ENCODE data around the gene MDM1. TPM values are rescaled to one million over a fixed set of nuclear protein-coding genes. Genes with fewer than 3 reads are reported as not detected.

Gene MDM1
- total and polyA plus RNA-seq, 2 donors = 27.6 to 28.5 TPM

GRCh38 chr12:68263366-68263765 lies 68.8 kb downstream of the MDM1 start:
- Histone ChIP-seq H3K27ac (ENCODE audit: low read depth in 1 of 2, low read length in 1 of 2) (no peak overlapping the region), H3K36me3 (ENCODE audit: control insufficient read depth in 2 of 2, insufficient read depth in 2 of 2, low read length in 1 of 2) (no peaks in the 10 kb centered on the region), H3K4me1 (ENCODE audit: control insufficient read depth in 2 of 2, insufficient read depth in 2 of 2, low read length in 2 of 2) (no peaks in the 10 kb centered on the region), H3K27me3 (ENCODE audit: control insufficient read depth in 2 of 2, insufficient read depth in 1 of 2, low read length in 1 of 2) (no peaks in the 10 kb centered on the region), H3K9me3 (ENCODE audit: control insufficient read depth in 2 of 2, insufficient read depth in 1 of 2, low read length in 1 of 2) (no peaks in the 10 kb centered on the region), H3K4me3 (ENCODE audit: low read length in 2 of 2) (no peak overlapping the region)
- 100% methylated on average over 1 of the region's 1 CpG for WGBS
- no peak for DNase-seq (ENCODE audit: low read depth in 6 of 9, low spot score in 9 of 9)

- Histone ChIP-seq H3K27ac (ENCODE audit: low read depth in 1 of 2, low read length in 1 of 2) (no peak overlapping the region), H3K9me3 (ENCODE audit: control insufficient read depth in 2 of 2, insufficient read depth in 1 of 2, low read length in 1 of 2) (no peaks in the 10 kb centered on the region), H3K4me1 (ENCODE audit: control insufficient read depth in 2 of 2, insufficient read depth in 2 of 2, low read length in 2 of 2) (no peaks in the 10 kb centered on the region), H3K36me3 (ENCODE audit: control insufficient read depth in 2 of 2, insufficient read depth in 2 of 2, low read length in 1 of 2) (no peaks in the 10 kb centered on the region), H3K27me3 (ENCODE audit: control insufficient read depth in 2 of 2, insufficient read depth in 1 of 2, low read length in 1 of 2) (no peaks in the 10 kb centered on the region), H3K4me3 (ENCODE audit: low read length in 2 of 2) (no peak overlapping the region)
- DNase-seq (ENCODE audit: low read depth in 6 of 9, low spot score in 9 of 9) = no peak
Observed at GRCh38 chr12:68261896-68262295, 70.3 kb downstream of the MDM1 start.

- Histone ChIP-seq H3K27me3 (ENCODE audit: control insufficient read depth in 2 of 2, insufficient read depth in 1 of 2, low read length in 1 of 2) (no peaks in the 10 kb centered on the region), H3K9me3 (ENCODE audit: control insufficient read depth in 2 of 2, insufficient read depth in 1 of 2, low read length in 1 of 2) (no peaks in the 10 kb centered on the region), H3K27ac (ENCODE audit: low read depth in 1 of 2, low read length in 1 of 2) (no peak overlapping the region), H3K4me3 (ENCODE audit: low read length in 2 of 2) (no peak overlapping the region), H3K36me3 (ENCODE audit: control insufficient read depth in 2 of 2, insufficient read depth in 2 of 2, low read length in 1 of 2) (no peaks in the 10 kb centered on the region), H3K4me1 (ENCODE audit: control insufficient read depth in 2 of 2, insufficient read depth in 2 of 2, low read length in 2 of 2) (no peaks in the 10 kb centered on the region)
- WGBS = 97% methylated on average over 3 of the region's 3 CpGs
- no peak for DNase-seq (ENCODE audit: low read depth in 6 of 9, low spot score in 9 of 9)
Observed at GRCh38 chr12:68260153-68260552, 72.0 kb downstream of the MDM1 start.

- Histone ChIP-seq H3K4me3 (ENCODE audit: low read length in 2 of 2) (no peak overlapping the region), H3K27me3 (ENCODE audit: control insufficient read depth in 2 of 2, insufficient read depth in 1 of 2, low read length in 1 of 2) (no peaks in the 10 kb centered on the region), H3K36me3 (ENCODE audit: control insufficient read depth in 2 of 2, insufficient read depth in 2 of 2, low read length in 1 of 2) (no peaks in the 10 kb centered on the region), H3K4me1 (ENCODE audit: control insufficient read depth in 2 of 2, insufficient read depth in 2 of 2, low read length in 2 of 2) (no peaks in the 10 kb centered on the region), H3K27ac (ENCODE audit: low read depth in 1 of 2, low read length in 1 of 2) (no peak overlapping the region), H3K9me3 (ENCODE audit: control insufficient read depth in 2 of 2, insufficient read depth in 1 of 2, low read length in 1 of 2) (no peaks in the 10 kb centered on the region)
- WGBS = 40% methylated on average over 3 of the region's 3 CpGs
- no peak for DNase-seq (ENCODE audit: low read depth in 6 of 9, low spot score in 9 of 9)
Observed at GRCh38 chr12:68259318-68259940, 72.7 kb downstream of the MDM1 start.

- 93% methylated on average over 7 of the region's 7 CpGs for WGBS
- Histone ChIP-seq H3K9me3 (ENCODE audit: control insufficient read depth in 2 of 2, insufficient read depth in 1 of 2, low read length in 1 of 2) (no peaks in the 10 kb centered on the region), H3K27ac (ENCODE audit: low read depth in 1 of 2, low read length in 1 of 2) (no peak within 1 kb of the TSS), H3K4me3 (ENCODE audit: low read length in 2 of 2) (no peak within 1 kb of the TSS), H3K27me3 (ENCODE audit: control insufficient read depth in 2 of 2, insufficient read depth in 1 of 2, low read length in 1 of 2) (no peaks in the 10 kb centered on the region), H3K36me3 (ENCODE audit: control insufficient read depth in 2 of 2, insufficient read depth in 2 of 2, low read length in 1 of 2) (no peaks in the 10 kb centered on the region), H3K4me1 (ENCODE audit: control insufficient read depth in 2 of 2, insufficient read depth in 2 of 2, low read length in 2 of 2) (no peaks in the 10 kb centered on the region)
- no peak for DNase-seq (ENCODE audit: low read depth in 6 of 9, low spot score in 9 of 9)
Observed at GRCh38 chr12:68253504-68253903, 78.7 kb downstream of the MDM1 start, which contains the start of gene IL22. IL22 (minus strand) TSS chr12:68253604; CDS start chr12:68253448, 156 bp downstream.

- Histone ChIP-seq H3K4me1 (ENCODE audit: control insufficient read depth in 2 of 2, insufficient read depth in 2 of 2, low read length in 2 of 2) (no peaks in the 10 kb centered on the region), H3K27ac (ENCODE audit: low read depth in 1 of 2, low read length in 1 of 2) (no peak overlapping the region), H3K36me3 (ENCODE audit: control insufficient read depth in 2 of 2, insufficient read depth in 2 of 2, low read length in 1 of 2) (no peaks in the 10 kb centered on the region), H3K4me3 (ENCODE audit: low read length in 2 of 2) (no peak overlapping the region), H3K27me3 (ENCODE audit: control insufficient read depth in 2 of 2, insufficient read depth in 1 of 2, low read length in 1 of 2) (no peaks in the 10 kb centered on the region), H3K9me3 (ENCODE audit: control insufficient read depth in 2 of 2, insufficient read depth in 1 of 2, low read length in 1 of 2) (no peaks in the 10 kb centered on the region)
- no peak for DNase-seq (ENCODE audit: low read depth in 6 of 9, low spot score in 9 of 9)
- 97% methylated on average over 5 of the region's 5 CpGs for WGBS
Observed at GRCh38 chr12:68252077-68252476, 80.1 kb downstream of the MDM1 start.

- Histone ChIP-seq H3K36me3 (ENCODE audit: control insufficient read depth in 2 of 2, insufficient read depth in 2 of 2, low read length in 1 of 2) (no peaks in the 10 kb centered on the region), H3K9me3 (ENCODE audit: control insufficient read depth in 2 of 2, insufficient read depth in 1 of 2, low read length in 1 of 2) (no peaks in the 10 kb centered on the region), H3K27ac (ENCODE audit: low read depth in 1 of 2, low read length in 1 of 2) (no peak overlapping the region), H3K4me3 (ENCODE audit: low read length in 2 of 2) (no peak overlapping the region), H3K27me3 (ENCODE audit: control insufficient read depth in 2 of 2, insufficient read depth in 1 of 2, low read length in 1 of 2) (no peaks in the 10 kb centered on the region), H3K4me1 (ENCODE audit: control insufficient read depth in 2 of 2, insufficient read depth in 2 of 2, low read length in 2 of 2) (no peaks in the 10 kb centered on the region)
- WGBS = 91% methylated on average over 3 of the region's 3 CpGs
- no peak for DNase-seq (ENCODE audit: low read depth in 6 of 9, low spot score in 9 of 9)
Observed at GRCh38 chr12:68250454-68250853, 81.7 kb downstream of the MDM1 start.

GRCh38 chr12:68247785-68248184 lies 84.4 kb downstream of the MDM1 start:
- H3K27ac ChIP-seq (ENCODE audit: low read depth in 1 of 2, low read length in 1 of 2) = no peak overlapping the region
- no peaks in the 10 kb centered on the region for H3K36me3 ChIP-seq (ENCODE audit: control insufficient read depth in 2 of 2, insufficient read depth in 2 of 2, low read length in 1 of 2)
- H3K4me1 ChIP-seq (ENCODE audit: control insufficient read depth in 2 of 2, insufficient read depth in 2 of 2, low read length in 2 of 2) = no peaks in the 10 kb centered on the region
- H3K27me3 ChIP-seq (ENCODE audit: control insufficient read depth in 2 of 2, insufficient read depth in 1 of 2, low read length in 1 of 2) = no peaks in the 10 kb centered on the region
- no peak overlapping the region for H3K4me3 ChIP-seq (ENCODE audit: low read length in 2 of 2)
- no peak for DNase-seq (ENCODE audit: low read depth in 6 of 9, low spot score in 9 of 9)
- H3K9me3 ChIP-seq (ENCODE audit: control insufficient read depth in 2 of 2, insufficient read depth in 1 of 2, low read length in 1 of 2) = no peaks in the 10 kb centered on the region

- no peak for DNase-seq (ENCODE audit: low read depth in 6 of 9, low spot score in 9 of 9)
- WGBS = 98% methylated on average over 6 of the region's 6 CpGs
- Histone ChIP-seq H3K9me3 (ENCODE audit: control insufficient read depth in 2 of 2, insufficient read depth in 1 of 2, low read length in 1 of 2) (no peaks in the 10 kb centered on the region), H3K27ac (ENCODE audit: low read depth in 1 of 2, low read length in 1 of 2) (no peak overlapping the region), H3K4me3 (ENCODE audit: low read length in 2 of 2) (no peak overlapping the region), H3K27me3 (ENCODE audit: control insufficient read depth in 2 of 2, insufficient read depth in 1 of 2, low read length in 1 of 2) (no peaks in the 10 kb centered on the region), H3K36me3 (ENCODE audit: control insufficient read depth in 2 of 2, insufficient read depth in 2 of 2, low read length in 1 of 2) (no peaks in the 10 kb centered on the region), H3K4me1 (ENCODE audit: control insufficient read depth in 2 of 2, insufficient read depth in 2 of 2, low read length in 2 of 2) (no peaks in the 10 kb centered on the region)
Observed at GRCh38 chr12:68246350-68246749, 85.8 kb downstream of the MDM1 start.

All from thymus (tissue), 11 donors.